Type B pancreatic cell (in vitro differentiated cells): ENCODE data around the gene CYFIP2. TPM values are rescaled to one million over a fixed set of nuclear protein-coding genes. Genes with fewer than 3 reads are reported as not detected.
A peak's percentile ranks its signal among the peaks of the same experiment; 100 is the strongest.

Experiments
- DNase-seq: peaks from one replicate; pipeline ENCODE4 v3.0.0; 2021; ENCODE audit warnings: mixed read lengths; ENCODE audit not compliant: unreplicated experiment; ENCODE audit errors: extremely low spot score
- H3K27ac Mint-ChIP-seq: 2 replicates; pipeline ENCODE4 v1.8.0; 2021; ENCODE audit warnings: mild to moderate bottlenecking, mixed read lengths
- H3K27me3 Mint-ChIP-seq: 2 replicates; pipeline ENCODE4 v1.8.0; 2021; ENCODE audit warnings: mixed read lengths
- H3K36me3 Mint-ChIP-seq: 2 replicates; pipeline ENCODE4 v1.8.0; 2021; ENCODE audit warnings: mixed read lengths
- H3K4me1 Mint-ChIP-seq: one replicate; pipeline ENCODE4 v1.8.0; 2021; ENCODE audit warnings: mixed read lengths; ENCODE audit not compliant: unreplicated experiment
- H3K4me3 Mint-ChIP-seq: 2 replicates; pipeline ENCODE4 v1.8.0; 2021; ENCODE audit warnings: mild to moderate bottlenecking, mixed read lengths
- H3K9me3 Mint-ChIP-seq: 2 replicates; pipeline ENCODE4 v1.8.0; 2021; ENCODE audit warnings: mixed read lengths
- CTCF ChIP-seq: fragments of 200-600 bp; sonication (generic); conservative IDR thresholded peaks from 2 replicates; pipeline ENCODE4 v1.5.0; 2021; ENCODE audit warnings: antibody characterized with exemption, mild to moderate bottlenecking
- total RNA-seq: library from RNA; stranded (reverse); gene quantifications from 2 replicates; pipeline ENCODE4 v1.2.1, GENCODE V29; 2021; ENCODE audit warnings: low replicate concordance

CYFIP2 gene
- total RNA-seq, 1 donor from 2014 or later: 61.4 TPM

- DNase-seq: no peak
- H3K27ac Mint-ChIP-seq: peak overlapping the region; percentile 5
- H3K4me3 Mint-ChIP-seq: peak overlapping the region; percentile 10
Observed at GRCh38 chr5:157370967-157371366, 105.0 kb downstream of the CYFIP2 start.

DNA sequence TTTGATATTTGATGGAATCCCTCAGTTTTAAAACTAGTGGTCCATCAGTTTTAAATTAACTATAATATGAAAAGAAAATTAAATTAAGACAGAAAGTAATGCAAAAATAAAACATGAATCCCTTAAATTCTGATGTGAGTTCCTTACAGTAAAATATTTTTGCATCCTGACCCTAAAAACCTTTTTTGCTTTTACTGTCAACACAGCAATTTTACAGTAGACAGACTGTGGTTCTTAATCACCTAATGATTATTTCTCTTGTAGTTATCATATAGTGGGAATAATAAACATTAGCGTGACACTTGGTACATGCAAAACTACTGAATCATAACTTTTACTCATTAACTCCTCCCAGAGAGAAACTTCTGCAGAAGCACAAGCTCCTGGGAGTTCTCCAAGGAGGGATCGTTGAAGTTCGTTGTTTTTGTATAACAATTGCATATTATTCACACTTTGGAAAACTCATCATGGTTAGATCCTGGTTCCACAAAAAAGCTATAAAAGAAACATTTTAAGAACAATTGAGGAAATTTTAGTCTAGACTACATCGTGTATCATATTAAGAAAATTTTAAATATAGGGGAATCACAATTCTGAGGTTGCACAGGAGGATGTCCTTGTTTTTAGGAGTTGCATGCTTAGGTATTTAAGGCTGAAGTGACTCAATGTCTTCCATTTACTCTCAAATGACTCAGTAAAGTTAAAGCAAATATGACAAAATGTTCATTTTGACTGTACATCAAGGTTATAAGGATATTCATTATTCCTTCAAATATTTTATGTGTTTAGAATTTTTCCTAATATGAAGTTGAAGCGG, 105.9 kb downstream of the CYFIP2 start:
- H3K9me3 Mint-ChIP-seq: no peaks in the 10 kb centered on the region
- H3K27ac Mint-ChIP-seq: no peak overlapping the region
- TF ChIP-seq CTCF: no peak
- peaks cover 10% of the 10 kb centered on the region for H3K36me3 Mint-ChIP-seq
- H3K4me3 Mint-ChIP-seq: no peak overlapping the region
- no peaks in the 10 kb centered on the region for H3K27me3 Mint-ChIP-seq
- peaks cover 36% of the 10 kb centered on the region for H3K4me1 Mint-ChIP-seq
- no peak for DNase-seq

More at GRCh38 chr5:157370967-157371366, 105.0 kb downstream of the CYFIP2 start:
- Mint-ChIP-seq H3K36me3 (peaks cover 5% of the 10 kb centered on the region), H3K27me3 (no peaks in the 10 kb centered on the region), H3K4me1 (peaks cover 41% of the 10 kb centered on the region), H3K9me3 (no peaks in the 10 kb centered on the region)
- TF ChIP-seq CTCF: no peak

DNA sequence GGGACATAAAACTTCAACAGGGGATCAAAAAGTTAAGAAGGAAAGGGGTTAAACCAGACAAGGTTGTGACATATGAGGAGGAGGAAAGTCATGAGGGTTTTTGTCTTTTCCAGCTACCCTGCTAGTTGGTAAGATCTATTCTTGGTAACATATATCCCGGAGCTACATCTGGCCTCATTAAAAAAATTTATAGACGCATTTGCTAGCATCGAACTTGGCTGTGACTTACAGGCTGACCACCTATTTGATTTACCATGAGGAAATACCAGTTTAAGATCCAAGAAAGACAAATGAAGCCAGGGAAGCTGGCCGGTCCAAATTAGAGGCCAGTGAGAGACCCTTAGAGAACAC, 106.5 kb downstream of the CYFIP2 start:
- H3K9me3 Mint-ChIP-seq: no peaks in the 10 kb centered on the region
- H3K27ac Mint-ChIP-seq: no peak overlapping the region
- TF ChIP-seq CTCF: no peak
- H3K4me3 Mint-ChIP-seq: no peak overlapping the region
- H3K4me1 Mint-ChIP-seq: peaks cover 33% of the 10 kb centered on the region
- H3K36me3 Mint-ChIP-seq: peaks cover 15% of the 10 kb centered on the region
- no peaks in the 10 kb centered on the region for H3K27me3 Mint-ChIP-seq
- no peak for DNase-seq

DNA sequence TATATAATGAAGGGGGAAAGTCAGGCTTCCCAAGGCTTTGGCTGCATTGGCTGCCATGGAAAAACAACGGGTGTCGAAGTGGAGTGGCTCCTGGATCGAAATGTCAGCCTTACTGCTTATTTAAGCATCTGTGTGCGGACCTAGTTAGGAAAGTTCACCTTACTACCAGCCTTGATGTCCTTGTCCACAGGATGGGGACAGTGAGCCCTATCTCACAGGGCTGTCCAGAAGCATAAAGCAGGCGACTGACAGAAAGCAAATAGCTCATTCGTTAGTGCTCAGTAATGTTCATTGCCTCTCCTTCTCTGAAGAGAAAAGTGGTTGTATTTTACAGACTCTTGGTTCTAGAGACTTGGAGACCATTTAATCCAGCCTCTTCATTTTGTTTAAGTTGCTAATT, 112.6 kb downstream of the CYFIP2 start:
- Mint-ChIP-seq H3K27ac (no peak overlapping the region), H3K4me3 (no peak overlapping the region), H3K4me1 (peaks cover 10% of the 10 kb centered on the region), H3K36me3 (peaks cover 28% of the 10 kb centered on the region), H3K9me3 (no peaks in the 10 kb centered on the region), H3K27me3 (no peaks in the 10 kb centered on the region)
- TF ChIP-seq CTCF: no peak
- DNase-seq: no peak

- TF ChIP-seq CTCF: no peak
- no peaks in the 10 kb centered on the region for H3K27me3 Mint-ChIP-seq
- H3K4me3 Mint-ChIP-seq: no peak overlapping the region
- H3K4me1 Mint-ChIP-seq: peaks cover 18% of the 10 kb centered on the region
- no peak for DNase-seq
- no peak overlapping the region for H3K27ac Mint-ChIP-seq
- no peaks in the 10 kb centered on the region for H3K9me3 Mint-ChIP-seq
- peaks cover 35% of the 10 kb centered on the region for H3K36me3 Mint-ChIP-seq
Observed at GRCh38 chr5:157379983-157380382, 114.1 kb downstream of the CYFIP2 start.
